Stomach (tissue), 9 donors: ENCODE results near the gene PRKCA. TPM values are rescaled to one million over a fixed set of nuclear protein-coding genes. Genes with fewer than 3 reads are reported as not detected.

ENCODE experiments used
- DNase-seq, 2 donors: peaks; one replicate each; pipeline versions ENCODE4 v3.0.0 to v3.0.0-alpha.2; 2013 to 2019
- H3K27ac ChIP-seq, 5 donors: fragments of 200-600 bp in 4 of 5; sonication (generic) in 4 of 5; one replicate each; pipeline ENCODE4 v1.5.1; 2013 to 2019; ENCODE audit warnings: mild to moderate bottlenecking in 1 of 5, moderate library complexity in 1 of 5
- H3K27me3 ChIP-seq, 3 donors: fragments of 200-600 bp; sonication (generic); one replicate each; pipeline ENCODE4 v1.5.1; 2017 to 2019; ENCODE audit warnings: mixed run types in 1 of 3
- H3K36me3 ChIP-seq, 4 donors: fragments of 200-600 bp; sonication (generic); 1 replicate in 3 of 4; 2 replicates in 1 of 4; pipeline ENCODE4 v1.5.1; 2016 to 2019
- H3K4me1 ChIP-seq, 4 donors: fragments of 200-600 bp; sonication (generic); one replicate each; pipeline ENCODE4 v1.5.1; 2016 to 2019
- H3K4me3 ChIP-seq, 4 donors: fragments of 200-600 bp; sonication (generic) in 3 of 4; one replicate each; pipeline ENCODE4 v1.5.1; 2016 to 2019; ENCODE audit warnings: mild to moderate bottlenecking in 1 of 4
- H3K9me3 ChIP-seq, 4 donors: fragments of 200-600 bp; sonication (generic); one replicate each; pipeline ENCODE4 v1.5.1; 2016 to 2019
- EP300 ChIP-seq: sonication (generic); formaldehyde crosslinking; IDR thresholded peaks from one replicate; pipeline ENCODE4 v1.6.1; 2017; ENCODE audit warnings: antibody characterized with exemption
- POLR2A ChIP-seq, 4 donors: fragments of 450-650 bp; IDR thresholded peaks; one replicate each; pipeline ENCODE4 v1.6.1; 2016; ENCODE audit warnings: antibody characterized with exemption in 4 of 4, control low read depth in 2 of 4, mild to moderate bottlenecking in 1 of 4, moderate library complexity in 1 of 4
- POLR2AphosphoS5 ChIP-seq, 3 donors: sonication (generic); formaldehyde crosslinking; IDR thresholded peaks; one replicate each; pipeline ENCODE4 v1.6.1; 2016; ENCODE audit warnings: antibody characterized with exemption in 3 of 3
- WGBS, 5 donors: extraction: QIAGEN DNeasy Blood & Tissue Kit in 3 of 5; methylation state at CpG; one replicate each; pipeline versions ENCODE4 v1.1.5 to v1.1.7; 2013 to 2018; 5-methylcytosine and 5-hydroxymethylcytosine counted together
- intact Hi-C: fragments of 100-400 bp; cut with DNase I; formaldehyde crosslinking; loops from one replicate; pipeline ENCODE4 v1.15.1; 2023; ENCODE audit warnings: low total_unique reads
- polyA plus RNA-seq, 3 donors: library from polyadenylated mRNA; stranded (reverse); fragments of 200-250 nt; gene quantifications; one replicate each; pipeline ENCODE4 v1.2.3, GENCODE V29; 2013
- total RNA-seq, 5 donors: library from RNA; depleted of rRNA; stranded (reverse); fragments of >200 nt; gene quantifications; one replicate each; pipeline versions ENCODE4 v1.1.0 to v1.2.3, GENCODE V29; 2014 to 2016
- TF ChIP-seq, protein P1 (sequence below), 7 experiments: fragments of 450-650 bp in 4 of 7; fragments of 200-600 bp in 3 of 7; sonication (generic) in 3 of 7; IDR thresholded peaks; one replicate each; pipeline ENCODE4 v1.5.1; 2016 to 2019; ENCODE audit warnings: antibody characterized with exemption in 7 of 7, control low read depth in 2 of 7, mild to moderate bottlenecking in 1 of 7
- donor health status: healthy with polysubstance abuse.
- donor health status: Bipolar disorder and iron deficiency.
- donor health status: healthy.

Gene PRKCA
- total and polyA plus RNA-seq, 8 donors, result 2.1 to 41.1 (median 12.2) TPM

DNA sequence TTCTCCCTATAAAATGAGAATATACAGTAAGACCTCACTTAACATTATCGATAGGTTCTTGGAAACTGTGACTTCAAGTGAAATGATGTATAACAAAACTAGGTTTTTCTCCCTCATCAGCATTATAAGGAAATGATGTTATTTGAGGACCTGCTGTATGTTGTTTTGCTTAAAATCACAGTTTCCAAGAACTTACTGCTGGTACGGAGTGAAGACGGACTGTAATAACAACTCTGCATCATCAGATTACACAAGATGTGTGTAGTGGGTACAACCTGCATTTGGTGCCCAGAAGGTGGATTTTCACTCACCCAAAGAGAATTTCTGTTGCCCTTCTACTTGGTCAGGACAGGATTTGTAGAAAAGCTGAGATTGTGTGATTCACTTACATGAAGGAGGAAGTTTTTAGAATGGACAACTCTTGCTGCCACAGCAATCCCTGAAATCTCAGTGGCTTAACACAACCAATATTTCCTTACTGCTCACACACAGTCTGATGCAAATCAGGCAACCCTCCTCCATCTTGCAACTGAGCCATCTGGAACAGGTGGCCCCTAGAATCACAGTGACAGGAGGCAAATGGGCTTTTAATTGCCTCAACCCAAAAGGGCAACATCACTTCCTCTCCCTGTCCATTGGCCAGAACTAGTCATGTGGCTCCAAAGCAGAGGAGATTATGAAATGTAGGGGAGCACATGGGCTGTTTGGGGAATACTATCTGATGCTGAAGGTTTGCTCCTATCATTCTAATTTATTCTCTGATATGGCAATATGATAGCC is 464.9 kb downstream of the PRKCA start:
- Histone ChIP-seq H3K27me3 (no peaks in the 10 kb centered on the region), H3K27ac (no peak overlapping the region), H3K36me3 (peaks cover 0 to 12% (median 5%) of the 10 kb centered on the region in 4 donors), H3K9me3 (no peaks in the 10 kb centered on the region), H3K4me1 (peaks cover 0 to 2% (median 0%) of the 10 kb centered on the region in 4 donors), H3K4me3 (no peak overlapping the region)
- 88 to 97% (median 95%) methylated on average over 3 of the region's 3 CpGs for WGBS, 5 donors
- DNase-seq, result no peak
- TF ChIP-seq, protein P1, sequence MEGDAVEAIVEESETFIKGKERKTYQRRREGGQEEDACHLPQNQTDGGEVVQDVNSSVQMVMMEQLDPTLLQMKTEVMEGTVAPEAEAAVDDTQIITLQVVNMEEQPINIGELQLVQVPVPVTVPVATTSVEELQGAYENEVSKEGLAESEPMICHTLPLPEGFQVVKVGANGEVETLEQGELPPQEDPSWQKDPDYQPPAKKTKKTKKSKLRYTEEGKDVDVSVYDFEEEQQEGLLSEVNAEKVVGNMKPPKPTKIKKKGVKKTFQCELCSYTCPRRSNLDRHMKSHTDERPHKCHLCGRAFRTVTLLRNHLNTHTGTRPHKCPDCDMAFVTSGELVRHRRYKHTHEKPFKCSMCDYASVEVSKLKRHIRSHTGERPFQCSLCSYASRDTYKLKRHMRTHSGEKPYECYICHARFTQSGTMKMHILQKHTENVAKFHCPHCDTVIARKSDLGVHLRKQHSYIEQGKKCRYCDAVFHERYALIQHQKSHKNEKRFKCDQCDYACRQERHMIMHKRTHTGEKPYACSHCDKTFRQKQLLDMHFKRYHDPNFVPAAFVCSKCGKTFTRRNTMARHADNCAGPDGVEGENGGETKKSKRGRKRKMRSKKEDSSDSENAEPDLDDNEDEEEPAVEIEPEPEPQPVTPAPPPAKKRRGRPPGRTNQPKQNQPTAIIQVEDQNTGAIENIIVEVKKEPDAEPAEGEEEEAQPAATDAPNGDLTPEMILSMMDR (IDR thresholded peaks at IDR 0.05), result no peak
- TF ChIP-seq POLR2A (IDR thresholded peaks at IDR 0.05) (no peak), EP300 (no peak), POLR2AphosphoS5 (IDR thresholded peaks at IDR 0.05) (no peak)
- intact Hi-C loops, result no loop called here

DNA sequence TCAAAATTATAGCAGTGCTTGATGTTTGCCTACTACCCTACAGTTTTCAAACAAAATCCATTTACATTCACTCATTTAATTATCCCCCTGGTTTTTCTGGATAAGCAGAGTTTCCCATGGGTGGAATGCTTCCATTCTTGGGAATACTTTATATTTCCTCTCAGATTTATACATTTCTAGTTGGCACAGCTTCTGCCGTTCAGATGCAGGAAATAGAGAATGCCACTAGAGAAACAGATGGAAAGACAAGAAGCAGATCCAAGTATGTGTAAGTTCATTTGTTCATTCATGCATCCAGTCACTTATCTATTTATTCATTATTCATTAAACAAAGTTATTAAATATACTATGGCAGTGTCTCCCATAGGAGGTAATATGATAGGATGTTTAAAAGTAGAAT is 467.5 kb downstream of the PRKCA start:
- H3K4me1 ChIP-seq, result peaks cover 0 to 5% (median 0%) of the 10 kb centered on the region in 4 donors
- H3K27ac ChIP-seq, result no peak overlapping the region
- TF ChIP-seq POLR2A (IDR thresholded peaks at IDR 0.05) (no peak), POLR2AphosphoS5 (IDR thresholded peaks at IDR 0.05) (no peak), EP300 (no peak)
- TF ChIP-seq, protein P1 (IDR thresholded peaks at IDR 0.05), result no peak
- no peaks in the 10 kb centered on the region for H3K27me3 ChIP-seq
- H3K36me3 ChIP-seq, result peaks cover 0 to 24% (median 17%) of the 10 kb centered on the region in 4 donors
- intact Hi-C loops, result no loop called here
- 25 to 55% (median 33%) methylated on average over 1 of the region's 1 CpG for WGBS, 5 donors
- DNase-seq, result no peak
- no peaks in the 10 kb centered on the region for H3K9me3 ChIP-seq
- H3K4me3 ChIP-seq, result no peak overlapping the region

DNA sequence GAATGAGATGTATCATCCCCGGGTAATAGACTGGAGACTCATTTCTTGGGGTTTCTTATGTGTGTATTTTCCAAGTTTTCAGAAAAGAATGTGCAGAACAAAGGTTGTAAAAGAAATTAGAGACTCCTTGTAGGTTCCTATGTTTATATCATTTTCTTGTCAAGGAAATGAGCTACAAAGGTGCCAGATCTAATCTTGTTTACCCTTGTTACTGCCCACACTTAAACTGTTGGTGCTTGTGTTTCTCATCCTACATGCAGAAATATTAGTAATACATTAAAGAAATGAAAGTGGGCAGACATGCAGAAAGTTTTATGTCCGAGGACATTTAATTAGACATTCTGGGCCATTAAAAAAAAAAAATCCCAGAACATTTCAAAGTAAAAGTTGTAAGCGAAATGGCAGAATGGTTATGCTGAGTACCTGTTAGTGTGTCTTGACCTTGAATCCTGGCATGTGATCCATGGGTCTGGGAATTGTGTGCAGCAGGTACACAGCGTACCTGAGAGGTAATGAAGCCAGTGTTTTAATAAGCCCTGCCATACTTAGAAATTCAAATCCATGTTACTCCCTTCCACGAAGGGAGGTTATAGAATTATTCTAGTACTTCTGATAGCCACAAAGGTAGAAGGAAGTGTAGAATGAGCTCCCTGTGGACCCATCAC is 469.9 kb downstream of the PRKCA start:
- WGBS, 5 donors, result 47 to 70% (median 60%) methylated on average over 5 of the region's 5 CpGs
- Histone ChIP-seq H3K4me1 (peaks cover 0 to 13% (median 4%) of the 10 kb centered on the region in 4 donors), H3K27me3 (no peaks in the 10 kb centered on the region), H3K4me3 (no peak overlapping the region), H3K27ac (no peak overlapping the region), H3K36me3 (peaks cover 5 to 27% (median 21%) of the 10 kb centered on the region in 4 donors), H3K9me3 (no peaks in the 10 kb centered on the region)
- no peak for TF ChIP-seq POLR2AphosphoS5 (IDR thresholded peaks at IDR 0.05)
- TF ChIP-seq, protein P1 (IDR thresholded peaks at IDR 0.05), result no peak
- no peak for TF ChIP-seq POLR2A (IDR thresholded peaks at IDR 0.05)
- TF ChIP-seq EP300, result no peak
- intact Hi-C loops, result no loop called here
- no peak for DNase-seq

DNA sequence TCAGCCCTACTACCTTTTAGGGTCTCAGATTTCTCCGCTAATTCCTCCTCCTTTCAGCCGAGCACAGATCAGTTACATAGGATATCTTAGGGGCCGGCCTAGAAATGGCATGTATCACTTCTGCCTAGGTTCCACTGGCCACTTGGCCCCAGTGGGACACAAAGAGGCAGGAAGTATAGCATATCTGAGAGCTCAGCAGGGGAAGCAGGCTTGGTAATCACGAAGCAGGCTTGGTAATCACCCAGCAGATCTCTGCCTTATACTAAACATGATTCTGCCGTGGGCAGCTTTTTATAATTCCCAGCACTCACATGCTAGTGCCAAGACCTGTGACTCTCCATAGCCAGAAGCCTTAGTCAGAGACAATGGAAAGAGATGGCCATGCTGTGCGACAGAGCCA is 472.9 kb downstream of the PRKCA start:
- intact Hi-C loops, result no loop called here
- H3K36me3 ChIP-seq, result peaks cover 5 to 25% (median 21%) of the 10 kb centered on the region in 4 donors
- peaks cover 0 to 14% (median 6%) of the 10 kb centered on the region in 4 donors for H3K4me1 ChIP-seq
- H3K27ac ChIP-seq, result no peak overlapping the region
- H3K9me3 ChIP-seq, result no peaks in the 10 kb centered on the region
- no peaks in the 10 kb centered on the region for H3K27me3 ChIP-seq
- TF ChIP-seq POLR2AphosphoS5 (IDR thresholded peaks at IDR 0.05), result no peak
- TF ChIP-seq EP300, result no peak
- TF ChIP-seq, protein P1 (IDR thresholded peaks at IDR 0.05), result no peak
- TF ChIP-seq POLR2A (IDR thresholded peaks at IDR 0.05), result no peak
- no peak overlapping the region for H3K4me3 ChIP-seq
- WGBS, 5 donors, result 75 to 94% (median 89%) methylated on average over 6 of the region's 6 CpGs
- no peak for DNase-seq
